Measurements from ENCODE around the gene KRTAP2-2. TPM values are rescaled to one million over a fixed set of nuclear protein-coding genes. Genes with fewer than 3 reads are reported as not detected.
"Not testable (repeated sequence)": the region's sequence is repeated elsewhere in the genome, so short reads cannot be mapped to it uniquely, and the experiment has no call there.

The KRTAP2-2 gene
- total RNA-seq, 1 donor from 2014 or later, result not detected

- peaks cover 18% of the 10 kb centered on the region for H3K4me1 Mint-ChIP-seq
- TF ChIP-seq CTCF (IDR thresholded peaks at IDR 0.05; ENCODE audit: unreplicated experiment), result no peak
- no peaks in the 10 kb centered on the region for H3K27me3 Mint-ChIP-seq (ENCODE audit: low read depth)
- peaks cover 15% of the 10 kb centered on the region for H3K9me3 Mint-ChIP-seq
- H3K27ac Mint-ChIP-seq, result no peak overlapping the region
- H3K4me3 Mint-ChIP-seq, result no peak overlapping the region
- DNase-seq (ENCODE audit: low spot score in 2 of 2, unreplicated experiment in 2 of 2), result no peak
- H3K36me3 Mint-ChIP-seq, result peaks cover 6% of the 10 kb centered on the region
Observed at GRCh38 chr17:41042953-41043352, 12.1 kb downstream of the KRTAP2-2 start.

GRCh38 chr17:41040783-41041571 lies 14.1 kb downstream of the KRTAP2-2 start, which contains the start of gene KRTAP1-1:
Gene KRTAP1-1, minus strand, starts transcription at chr17:41041450. Its CDS starts 53 bp downstream, at chr17:41041397.
- peaks cover 15% of the 10 kb centered on the region for H3K9me3 Mint-ChIP-seq
- not testable (repeated sequence) for H3K36me3 Mint-ChIP-seq

GRCh38 chr17:41037853-41038350 lies 17.1 kb downstream of the KRTAP2-2 start:
- peaks cover 7% of the 10 kb centered on the region for H3K9me3 Mint-ChIP-seq
- DNase-seq (ENCODE audit: low spot score in 2 of 2, unreplicated experiment in 2 of 2), result no peak
- no peaks in the 10 kb centered on the region for H3K27me3 Mint-ChIP-seq (ENCODE audit: low read depth)
- no peak for TF ChIP-seq CTCF (IDR thresholded peaks at IDR 0.05; ENCODE audit: unreplicated experiment)
- H3K36me3 Mint-ChIP-seq, result no peaks in the 10 kb centered on the region
- H3K4me3 Mint-ChIP-seq, result no peak overlapping the region
- H3K4me1 Mint-ChIP-seq, result peaks cover 22% of the 10 kb centered on the region
- no peak overlapping the region for H3K27ac Mint-ChIP-seq

More at GRCh38 chr17:41040783-41041571, 14.1 kb downstream of the KRTAP2-2 start, which contains the start of gene KRTAP1-1:
- H3K4me3 Mint-ChIP-seq; H3K27ac Mint-ChIP-seq; H3K27me3 Mint-ChIP-seq (ENCODE audit: low read depth); DNase-seq (ENCODE audit: low spot score in 2 of 2, unreplicated experiment in 2 of 2): not testable (repeated sequence)
- H3K4me1 Mint-ChIP-seq, result peaks cover 22% of the 10 kb centered on the region

GRCh38 chr17:41034346-41034935 lies 20.6 kb downstream of the KRTAP2-2 start, which contains the start of gene KRTAP1-3:
Gene KRTAP1-3, minus strand, starts transcription at chr17:41034874. Its CDS starts 53 bp downstream, at chr17:41034821.
- not testable (repeated sequence) for H3K27me3 Mint-ChIP-seq (ENCODE audit: low read depth); H3K4me3 Mint-ChIP-seq; H3K27ac Mint-ChIP-seq; H3K9me3 Mint-ChIP-seq; DNase-seq (ENCODE audit: low spot score in 2 of 2, unreplicated experiment in 2 of 2); H3K36me3 Mint-ChIP-seq
- H3K4me1 Mint-ChIP-seq, result peaks cover 17% of the 10 kb centered on the region

- H3K27me3 Mint-ChIP-seq (ENCODE audit: low read depth), result no peaks in the 10 kb centered on the region
- H3K27ac Mint-ChIP-seq, result no peak within 1 kb of the TSS
- DNase-seq (ENCODE audit: low spot score in 2 of 2, unreplicated experiment in 2 of 2), result no peak
Observed at GRCh38 chr17:41029633-41030245, 25.3 kb downstream of the KRTAP2-2 start, which contains the start of gene KRTAP1-4. Gene KRTAP1-4, minus strand, starts transcription at chr17:41030195. Its CDS starts 117 bp downstream, at chr17:41030078.

More at GRCh38 chr17:41029633-41030245, 25.3 kb downstream of the KRTAP2-2 start, which contains the start of gene KRTAP1-4:
- TF ChIP-seq CTCF (IDR thresholded peaks at IDR 0.05; ENCODE audit: unreplicated experiment), result no peak
- Mint-ChIP-seq H3K9me3 (no peaks in the 10 kb centered on the region), H3K4me3 (no peak within 1 kb of the TSS), H3K36me3 (no peaks in the 10 kb centered on the region), H3K4me1 (no peaks in the 10 kb centered on the region)

All from mesothelial cell of epicardium (in vitro differentiated cells).